Measurements from ENCODE around the gene RBM39.
"Not testable (repeated sequence)": the region's sequence is repeated elsewhere in the genome, so short reads cannot be mapped to it uniquely, and the experiment has no call there.

The RBM39 gene

DNA sequence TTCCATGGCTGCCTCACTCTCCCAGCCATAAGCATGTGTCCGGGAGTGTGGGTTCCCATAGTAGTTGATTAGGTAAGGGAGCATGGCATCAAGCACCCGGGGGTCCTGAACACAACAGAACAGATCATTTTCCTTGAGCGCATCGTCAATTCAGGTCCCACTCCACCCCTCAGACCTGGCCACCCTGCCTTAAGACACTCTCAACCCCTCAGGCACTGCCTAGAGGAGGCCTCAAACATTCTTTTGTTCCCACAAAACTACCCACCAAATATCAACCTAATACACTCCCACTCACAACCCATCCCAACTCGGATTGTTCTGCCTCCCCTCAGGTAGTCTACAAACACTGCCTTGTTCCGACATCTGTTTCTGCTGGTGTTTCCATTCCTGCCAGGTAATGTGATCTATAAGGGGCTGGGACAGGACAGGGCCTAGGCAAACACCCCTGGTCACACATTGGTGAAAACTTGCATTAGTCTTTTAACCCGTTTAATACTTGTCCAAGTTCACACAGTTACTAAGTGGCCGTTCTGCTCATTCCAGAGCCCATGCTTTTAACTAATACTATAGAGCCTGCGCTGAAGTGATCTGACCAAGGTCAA is 44.3 kb downstream of the RBM39 start:
- Histone ChIP-seq H3K9me3 (ENCODE audit: control insufficient read depth, insufficient read depth, low read length) (no peaks in the 10 kb centered on the region), H3K27me3 (ENCODE audit: control insufficient read depth, insufficient read depth, low read length) (no peaks in the 10 kb centered on the region), H3K4me1 (ENCODE audit: control insufficient read depth, insufficient read depth, low read length) (0 out of 2 replicates have a peak, but pooled peaks cover 1% of the 10 kb centered on the region), H3K4me3 (ENCODE audit: low read length) (no peak overlapping the region), H3K27ac (ENCODE audit: low read length) (no peak overlapping the region), H3K36me3 (ENCODE audit: control insufficient read depth, insufficient read depth, low read length) (no peaks in the 10 kb centered on the region; the same call in 1 of the 2 replicates)
- 100% methylated on average over 1 of the region's 9 CpGs for WGBS (ENCODE audit: insufficient coverage, insufficient read length)
- DNase-seq (ENCODE audit: low read depth, low spot score): no peak

- Histone ChIP-seq H3K27ac (ENCODE audit: low read length) (no peak overlapping the region), H3K36me3 (ENCODE audit: control insufficient read depth, insufficient read depth, low read length) (no peaks in the 10 kb centered on the region; the same call in 1 of the 2 replicates), H3K9me3 (ENCODE audit: control insufficient read depth, insufficient read depth, low read length) (no peaks in the 10 kb centered on the region), H3K4me3 (ENCODE audit: low read length) (no peak overlapping the region), H3K27me3 (ENCODE audit: control insufficient read depth, insufficient read depth, low read length) (no peaks in the 10 kb centered on the region), H3K4me1 (ENCODE audit: control insufficient read depth, insufficient read depth, low read length) (0 out of 2 replicates have a peak, but pooled peaks cover 1% of the 10 kb centered on the region)
- WGBS (ENCODE audit: insufficient coverage, insufficient read length): no CpG with 5 or more reads among the region's 4 CpGs
- no peak for DNase-seq (ENCODE audit: low read depth, low spot score)
Measured at GRCh38 chr20:35695978-35696377, 46.1 kb downstream of the RBM39 start.

- DNase-seq (ENCODE audit: low read depth, low spot score): no peak
- Histone ChIP-seq H3K9me3 (ENCODE audit: control insufficient read depth, insufficient read depth, low read length) (no peaks in the 10 kb centered on the region), H3K36me3 (ENCODE audit: control insufficient read depth, insufficient read depth, low read length) (no peaks in the 10 kb centered on the region; the same call in 1 of the 2 replicates), H3K4me3 (ENCODE audit: low read length) (no peak overlapping the region), H3K4me1 (ENCODE audit: control insufficient read depth, insufficient read depth, low read length) (0 out of 2 replicates have a peak, but pooled peaks cover 1% of the 10 kb centered on the region), H3K27me3 (ENCODE audit: control insufficient read depth, insufficient read depth, low read length) (no peaks in the 10 kb centered on the region), H3K27ac (ENCODE audit: low read length) (no peak overlapping the region)
- no CpG with 5 or more reads among the region's 2 CpGs for WGBS (ENCODE audit: insufficient coverage, insufficient read length)
Measured at GRCh38 chr20:35695245-35695749, 46.8 kb downstream of the RBM39 start.

- H3K4me1 ChIP-seq (ENCODE audit: control insufficient read depth, insufficient read depth, low read length): no peaks in the 10 kb centered on the region
- H3K27ac ChIP-seq (ENCODE audit: low read length): no peak overlapping the region
- DNase-seq (ENCODE audit: low read depth, low spot score): no peak
- H3K4me3 ChIP-seq (ENCODE audit: low read length): no peak overlapping the region
- no peaks in the 10 kb centered on the region; the same call in 1 of the 2 replicates for H3K9me3 ChIP-seq (ENCODE audit: control insufficient read depth, insufficient read depth, low read length)
- no peaks in the 10 kb centered on the region; the same call in 1 of the 2 replicates for H3K36me3 ChIP-seq (ENCODE audit: control insufficient read depth, insufficient read depth, low read length)
- no peaks in the 10 kb centered on the region for H3K27me3 ChIP-seq (ENCODE audit: control insufficient read depth, insufficient read depth, low read length)
- WGBS (ENCODE audit: insufficient coverage, insufficient read length): no CpG with 5 or more reads among the region's 4 CpGs
Measured at GRCh38 chr20:35690265-35690664, 51.8 kb downstream of the RBM39 start.

GRCh38 chr20:35686872-35687271 is 55.2 kb downstream of the RBM39 start:
- not testable (repeated sequence) for H3K27ac ChIP-seq (ENCODE audit: low read length); H3K9me3 ChIP-seq (ENCODE audit: control insufficient read depth, insufficient read depth, low read length); DNase-seq (ENCODE audit: low read depth, low spot score); H3K4me3 ChIP-seq (ENCODE audit: low read length); H3K36me3 ChIP-seq (ENCODE audit: control insufficient read depth, insufficient read depth, low read length); H3K27me3 ChIP-seq (ENCODE audit: control insufficient read depth, insufficient read depth, low read length); H3K4me1 ChIP-seq (ENCODE audit: control insufficient read depth, insufficient read depth, low read length)
- whole genome bisulfite sequencing (ENCODE audit: insufficient coverage, insufficient read length): no CpG with 5 or more reads among the region's 11 CpGs

GRCh38 chr20:35685368-35685767 is 56.7 kb downstream of the RBM39 start:
- H3K4me1 ChIP-seq (ENCODE audit: control insufficient read depth, insufficient read depth, low read length); DNase-seq (ENCODE audit: low read depth, low spot score); H3K4me3 ChIP-seq (ENCODE audit: low read length); H3K36me3 ChIP-seq (ENCODE audit: control insufficient read depth, insufficient read depth, low read length); H3K27ac ChIP-seq (ENCODE audit: low read length); H3K9me3 ChIP-seq (ENCODE audit: control insufficient read depth, insufficient read depth, low read length); H3K27me3 ChIP-seq (ENCODE audit: control insufficient read depth, insufficient read depth, low read length): not testable (repeated sequence)
- WGBS (ENCODE audit: insufficient coverage, insufficient read length): no CpG with 5 or more reads among the region's 9 CpGs

- Histone ChIP-seq H3K27ac (ENCODE audit: low read length) (no peak overlapping the region), H3K27me3 (ENCODE audit: control insufficient read depth, insufficient read depth, low read length) (no peaks in the 10 kb centered on the region; the same call in 1 of the 2 replicates), H3K36me3 (ENCODE audit: control insufficient read depth, insufficient read depth, low read length) (no peaks in the 10 kb centered on the region), H3K4me3 (ENCODE audit: low read length) (no peak overlapping the region), H3K9me3 (ENCODE audit: control insufficient read depth, insufficient read depth, low read length) (no peaks in the 10 kb centered on the region; the same call in 1 of the 2 replicates), H3K4me1 (ENCODE audit: control insufficient read depth, insufficient read depth, low read length) (no peaks in the 10 kb centered on the region)
- WGBS (ENCODE audit: insufficient coverage, insufficient read length): 100% methylated on average over 1 of the region's 1 CpG
- DNase-seq (ENCODE audit: low read depth, low spot score): no peak
Measured at GRCh38 chr20:35681960-35682359, 60.1 kb downstream of the RBM39 start.

- WGBS (ENCODE audit: insufficient coverage, insufficient read length): no CpG with 5 or more reads among the region's 4 CpGs
- Histone ChIP-seq H3K4me3 (ENCODE audit: low read length) (no peak overlapping the region), H3K27me3 (ENCODE audit: control insufficient read depth, insufficient read depth, low read length) (no peaks in the 10 kb centered on the region; the same call in 1 of the 2 replicates), H3K9me3 (ENCODE audit: control insufficient read depth, insufficient read depth, low read length) (no peaks in the 10 kb centered on the region), H3K4me1 (ENCODE audit: control insufficient read depth, insufficient read depth, low read length) (no peaks in the 10 kb centered on the region), H3K27ac (ENCODE audit: low read length) (no peak overlapping the region), H3K36me3 (ENCODE audit: control insufficient read depth, insufficient read depth, low read length) (no peaks in the 10 kb centered on the region)
- DNase-seq (ENCODE audit: low read depth, low spot score): no peak
Measured at GRCh38 chr20:35680452-35681183, 61.4 kb downstream of the RBM39 start.

- Histone ChIP-seq H3K27ac (ENCODE audit: low read length) (no peak overlapping the region), H3K9me3 (ENCODE audit: control insufficient read depth, insufficient read depth, low read length) (no peaks in the 10 kb centered on the region), H3K4me1 (ENCODE audit: control insufficient read depth, insufficient read depth, low read length) (no peaks in the 10 kb centered on the region), H3K4me3 (ENCODE audit: low read length) (no peak overlapping the region), H3K27me3 (ENCODE audit: control insufficient read depth, insufficient read depth, low read length) (no peaks in the 10 kb centered on the region), H3K36me3 (ENCODE audit: control insufficient read depth, insufficient read depth, low read length) (0 out of 2 replicates have a peak, but pooled peaks cover 2% of the 10 kb centered on the region)
- DNase-seq (ENCODE audit: low read depth, low spot score): no peak
- WGBS (ENCODE audit: insufficient coverage, insufficient read length): no CpG with 5 or more reads among the region's 8 CpGs
Measured at GRCh38 chr20:35674921-35675320, 67.1 kb downstream of the RBM39 start.

DNA sequence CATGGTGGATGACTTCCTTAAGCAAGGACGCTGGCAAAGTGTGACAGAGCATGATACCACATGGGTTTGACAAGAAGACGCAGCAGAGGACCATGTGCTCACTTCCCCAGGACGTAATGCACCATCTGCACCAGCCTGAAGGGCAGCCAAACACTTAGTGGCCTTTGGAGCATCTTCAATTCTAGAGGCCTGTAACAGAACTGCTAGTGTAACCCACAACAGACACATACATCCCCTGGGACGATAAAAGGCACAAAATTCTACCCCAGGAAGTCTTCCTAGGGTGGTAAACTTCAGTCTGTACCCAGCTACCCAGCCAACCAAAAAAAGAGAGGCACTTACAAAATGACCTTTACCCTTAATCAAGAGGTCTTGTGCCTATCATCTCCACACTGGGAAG is 68.2 kb downstream of the RBM39 start:
- no peaks in the 10 kb centered on the region for H3K4me1 ChIP-seq (ENCODE audit: control insufficient read depth, insufficient read depth, low read length)
- 0 out of 2 replicates have a peak, but pooled peaks cover 8% of the 10 kb centered on the region for H3K36me3 ChIP-seq (ENCODE audit: control insufficient read depth, insufficient read depth, low read length)
- H3K27ac ChIP-seq (ENCODE audit: low read length): no peak overlapping the region
- WGBS (ENCODE audit: insufficient coverage, insufficient read length): no CpG with 5 or more reads among the region's 4 CpGs
- H3K27me3 ChIP-seq (ENCODE audit: control insufficient read depth, insufficient read depth, low read length): no peaks in the 10 kb centered on the region
- no peak for DNase-seq (ENCODE audit: low read depth, low spot score)
- H3K4me3 ChIP-seq (ENCODE audit: low read length): no peak overlapping the region
- no peaks in the 10 kb centered on the region for H3K9me3 ChIP-seq (ENCODE audit: control insufficient read depth, insufficient read depth, low read length)

Data from iPS DF 6.9 (cell line).